Measurements from ENCODE around the gene CHST3.
"Not testable (repeated sequence)": the region's sequence is repeated elsewhere in the genome, so short reads cannot be mapped to it uniquely, and the experiment has no call there.

Gene CHST3

DNA sequence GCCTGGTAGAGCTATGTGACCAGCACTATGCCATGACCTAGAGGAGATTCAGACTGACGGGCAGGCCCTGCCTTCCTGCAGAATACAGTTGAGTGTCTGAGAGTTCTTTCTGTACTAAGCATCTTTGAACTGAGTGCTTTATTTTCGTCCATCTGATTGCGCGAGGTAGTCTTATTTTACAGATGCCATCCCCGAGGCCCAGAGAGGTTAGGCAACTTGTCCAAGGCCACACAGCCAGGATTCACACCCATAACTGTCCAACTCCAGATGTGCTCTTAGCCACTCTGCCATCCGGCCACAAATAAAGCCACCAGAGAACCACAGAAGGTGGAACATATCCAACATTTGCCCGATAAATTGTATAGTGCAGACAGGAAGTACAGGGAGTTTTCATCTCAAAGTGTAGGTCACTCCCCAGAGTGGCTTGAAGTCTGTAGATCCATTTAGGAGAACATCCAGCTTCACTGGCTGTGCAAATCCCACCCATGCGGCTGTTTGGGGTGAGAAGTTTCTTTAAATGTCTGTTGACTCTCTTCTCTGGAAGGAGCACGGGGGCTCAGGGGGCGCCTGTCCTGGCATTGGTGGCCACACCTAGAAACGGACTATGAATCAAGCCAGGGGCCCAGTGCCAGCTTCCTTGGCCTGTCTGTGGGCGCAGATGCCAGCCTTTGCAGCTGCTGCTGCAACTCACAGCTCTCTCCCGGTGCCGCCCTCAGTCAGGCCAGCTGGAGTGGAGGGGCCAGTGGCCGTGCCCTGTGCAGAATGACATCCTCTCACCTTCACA, 11.1 kb downstream of the CHST3 start:
- H3K9me3 ChIP-seq = no peaks in the 10 kb centered on the region
- peak; percentile 62 to 92 for DNase-seq
- H3K4me1 ChIP-seq = peaks cover 3 to 100% (median 94%) of the 10 kb centered on the region in 4 donors
- TF ChIP-seq, protein P1, sequence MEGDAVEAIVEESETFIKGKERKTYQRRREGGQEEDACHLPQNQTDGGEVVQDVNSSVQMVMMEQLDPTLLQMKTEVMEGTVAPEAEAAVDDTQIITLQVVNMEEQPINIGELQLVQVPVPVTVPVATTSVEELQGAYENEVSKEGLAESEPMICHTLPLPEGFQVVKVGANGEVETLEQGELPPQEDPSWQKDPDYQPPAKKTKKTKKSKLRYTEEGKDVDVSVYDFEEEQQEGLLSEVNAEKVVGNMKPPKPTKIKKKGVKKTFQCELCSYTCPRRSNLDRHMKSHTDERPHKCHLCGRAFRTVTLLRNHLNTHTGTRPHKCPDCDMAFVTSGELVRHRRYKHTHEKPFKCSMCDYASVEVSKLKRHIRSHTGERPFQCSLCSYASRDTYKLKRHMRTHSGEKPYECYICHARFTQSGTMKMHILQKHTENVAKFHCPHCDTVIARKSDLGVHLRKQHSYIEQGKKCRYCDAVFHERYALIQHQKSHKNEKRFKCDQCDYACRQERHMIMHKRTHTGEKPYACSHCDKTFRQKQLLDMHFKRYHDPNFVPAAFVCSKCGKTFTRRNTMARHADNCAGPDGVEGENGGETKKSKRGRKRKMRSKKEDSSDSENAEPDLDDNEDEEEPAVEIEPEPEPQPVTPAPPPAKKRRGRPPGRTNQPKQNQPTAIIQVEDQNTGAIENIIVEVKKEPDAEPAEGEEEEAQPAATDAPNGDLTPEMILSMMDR (IDR thresholded peaks at IDR 0.05) = no peak
- intact Hi-C loops (cut with DNase I; ENCODE audit: low total_unique reads) = no loop called here
- peaks cover 0 to 4% (median 0%) of the 10 kb centered on the region in 3 donors for H3K36me3 ChIP-seq
- peak overlapping the region; percentile 79 to 87 for H3K27ac ChIP-seq
- peak overlapping the region in 1 of 2 donors; percentile 21 for H3K4me3 ChIP-seq
- H3K27me3 ChIP-seq = no peaks in the 10 kb centered on the region

DNA sequence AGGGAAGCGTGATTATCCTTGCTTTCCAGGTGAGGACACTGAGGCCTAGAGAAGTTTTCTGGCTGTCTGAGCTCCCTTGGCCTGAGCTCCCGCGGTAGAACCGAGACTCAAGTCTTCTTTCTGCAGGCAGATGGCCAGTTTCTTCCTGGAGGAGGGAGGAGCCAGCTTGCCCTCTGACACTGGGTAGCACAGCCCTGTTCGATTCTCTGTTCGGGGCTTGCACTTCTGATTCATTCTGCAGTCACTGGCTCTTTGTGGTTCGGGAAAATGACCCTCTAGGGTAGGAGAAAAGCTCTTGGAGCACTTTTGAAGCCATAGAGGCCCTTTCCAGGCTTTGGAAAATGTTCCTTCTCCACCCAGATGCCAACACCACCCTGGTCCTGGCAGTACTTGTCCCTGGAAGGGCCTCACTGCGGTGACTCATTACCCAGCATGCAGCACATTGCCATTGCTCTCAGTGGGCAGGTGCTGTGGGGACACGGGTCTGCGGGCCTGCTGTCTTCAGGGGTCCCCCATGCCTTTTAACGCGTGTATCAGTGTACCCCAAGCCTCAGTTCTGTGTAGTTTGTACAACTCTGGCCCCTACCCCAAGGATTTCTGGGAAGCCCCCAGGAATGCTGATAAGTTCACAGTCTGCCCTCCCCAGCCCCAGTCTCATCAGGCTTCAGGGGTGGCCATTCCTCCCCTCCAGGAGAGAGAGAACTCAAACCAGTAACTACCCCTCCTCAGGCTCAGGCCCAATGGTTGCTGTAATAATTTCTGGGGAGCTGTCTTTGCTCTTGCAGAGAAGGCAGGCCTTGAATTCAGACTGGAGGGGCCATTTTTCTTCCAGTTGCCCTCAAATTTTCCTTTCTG, 11.9 kb downstream of the CHST3 start:
- peak; percentile 67 to 92 for DNase-seq
- H3K27ac ChIP-seq = peak overlapping the region; percentile 79 to 87
- H3K4me1 ChIP-seq = peaks cover 3 to 100% (median 94%) of the 10 kb centered on the region in 4 donors
- intact Hi-C loops (cut with DNase I; ENCODE audit: low total_unique reads) = no loop called here
- peak overlapping the region in 1 of 2 donors; percentile 21 for H3K4me3 ChIP-seq
- TF ChIP-seq, protein P1 (IDR thresholded peaks at IDR 0.05) = no peak
- no peaks in the 10 kb centered on the region for H3K27me3 ChIP-seq
- peaks cover 0 to 4% (median 0%) of the 10 kb centered on the region in 3 donors for H3K36me3 ChIP-seq
- H3K9me3 ChIP-seq = no peaks in the 10 kb centered on the region

DNA sequence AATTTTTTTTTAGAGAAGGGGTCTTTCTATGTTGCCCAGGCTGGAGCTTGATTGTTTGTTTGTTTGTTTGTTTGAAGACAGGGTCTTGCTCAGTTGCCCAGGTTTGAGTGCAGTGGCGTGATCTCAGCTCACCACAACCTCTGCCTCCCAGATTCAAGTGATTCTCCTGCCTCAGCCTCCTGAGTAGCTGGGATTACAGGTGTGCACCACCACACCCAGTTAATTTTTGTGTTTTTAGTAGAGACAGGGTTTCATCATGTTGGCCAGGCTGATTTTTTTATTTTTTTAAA, 13.4 kb downstream of the CHST3 start:
- Histone ChIP-seq H3K4me1 (peaks cover 3 to 100% (median 94%) of the 10 kb centered on the region in 4 donors), H3K27ac (peak overlapping the region; percentile 79 to 87)
- H3K4me3 ChIP-seq; H3K36me3 ChIP-seq; intact Hi-C loops (cut with DNase I; ENCODE audit: low total_unique reads); H3K9me3 ChIP-seq; H3K27me3 ChIP-seq; DNase-seq: not testable (repeated sequence)

DNA sequence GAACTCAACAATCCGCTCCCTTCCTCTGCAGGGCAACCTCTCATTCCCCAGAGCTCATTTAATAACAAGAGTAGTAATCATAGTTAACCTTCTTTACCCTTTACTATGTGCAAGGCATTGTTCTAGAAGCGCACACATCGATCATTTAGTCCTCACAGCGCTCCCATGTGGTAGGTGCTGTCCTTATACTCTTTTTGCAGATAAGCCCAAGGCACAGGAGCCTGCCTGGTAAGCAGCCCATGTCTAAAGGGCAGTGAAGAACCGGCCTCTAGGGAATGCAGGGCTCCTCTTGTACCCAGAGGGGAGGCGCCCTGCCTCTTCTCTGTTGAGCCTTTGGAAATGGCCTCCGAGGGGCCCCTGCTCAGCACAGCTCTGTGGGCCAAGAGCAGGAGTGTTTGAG, 14.3 kb downstream of the CHST3 start:
- Histone ChIP-seq H3K36me3 (no peaks in the 10 kb centered on the region), H3K9me3 (no peaks in the 10 kb centered on the region), H3K4me3 (no peak overlapping the region), H3K27ac (peak overlapping the region; percentile 79 to 87), H3K4me1 (peaks cover 3 to 100% (median 94%) of the 10 kb centered on the region in 4 donors), H3K27me3 (no peaks in the 10 kb centered on the region)
- intact Hi-C loops (cut with DNase I; ENCODE audit: low total_unique reads) = no loop called here
- peak in 1 of 2 donors; percentile 61 for DNase-seq
- TF ChIP-seq, protein P1 (IDR thresholded peaks at IDR 0.05) = no peak

DNA sequence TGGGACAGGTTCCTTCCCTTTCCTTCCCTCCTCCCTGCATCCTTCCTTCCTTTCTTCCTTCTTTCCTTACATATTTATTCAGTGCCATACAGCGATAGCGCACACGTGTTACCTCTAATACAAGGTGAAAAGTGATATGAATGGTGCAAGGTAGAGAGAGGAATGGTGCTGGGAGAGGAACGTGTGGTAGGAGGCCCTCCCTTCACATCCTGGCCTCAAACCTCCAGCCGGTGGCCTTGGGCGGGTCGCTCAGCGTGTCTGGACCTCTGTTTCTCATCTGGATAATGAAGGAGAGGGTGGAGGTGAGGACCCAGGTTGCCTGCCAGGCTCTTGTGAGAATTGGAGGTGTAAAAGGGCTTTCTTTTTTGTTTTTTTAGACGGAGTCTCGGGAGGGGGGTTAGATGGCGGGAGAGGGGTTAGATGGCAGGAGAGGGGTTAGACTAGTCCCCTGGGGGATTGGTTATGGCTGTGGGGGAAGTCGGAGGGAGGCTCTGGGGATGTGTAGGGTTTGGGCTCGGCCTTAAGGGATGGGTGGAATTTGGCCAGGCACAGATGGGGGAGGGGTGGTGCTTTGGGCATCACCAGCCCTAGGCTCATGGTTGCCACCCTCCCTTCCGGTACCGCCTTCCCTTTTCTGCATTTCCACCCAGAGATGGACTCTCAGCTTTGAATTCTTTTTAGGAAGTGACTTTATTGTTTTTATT, 14.9 kb downstream of the CHST3 start:
- Histone ChIP-seq H3K36me3 (no peaks in the 10 kb centered on the region), H3K4me1 (peaks cover 3 to 100% (median 94%) of the 10 kb centered on the region in 4 donors), H3K9me3 (no peaks in the 10 kb centered on the region), H3K4me3 (no peak overlapping the region), H3K27me3 (no peaks in the 10 kb centered on the region), H3K27ac (peak overlapping the region; percentile 79 to 87)
- intact Hi-C loops (cut with DNase I; ENCODE audit: low total_unique reads) = no loop called here
- TF ChIP-seq, protein P1 (IDR thresholded peaks at IDR 0.05) = no peak
- peak in 1 of 2 donors; percentile 70 for DNase-seq

Measured in tibial artery (tissue), 4 donors.